GM12801 (cell line): ENCODE data around the gene HMCN2.

Experiments
- TF ChIP-seq, protein P1 (sequence below): IDR thresholded peaks from one replicate; pipeline ENCODE4 v1.5.1; 2011; ENCODE audit warnings: control low read depth; ENCODE audit not compliant: insufficient read length; ENCODE audit errors: extremely low read depth

HMCN2 gene

DNA sequence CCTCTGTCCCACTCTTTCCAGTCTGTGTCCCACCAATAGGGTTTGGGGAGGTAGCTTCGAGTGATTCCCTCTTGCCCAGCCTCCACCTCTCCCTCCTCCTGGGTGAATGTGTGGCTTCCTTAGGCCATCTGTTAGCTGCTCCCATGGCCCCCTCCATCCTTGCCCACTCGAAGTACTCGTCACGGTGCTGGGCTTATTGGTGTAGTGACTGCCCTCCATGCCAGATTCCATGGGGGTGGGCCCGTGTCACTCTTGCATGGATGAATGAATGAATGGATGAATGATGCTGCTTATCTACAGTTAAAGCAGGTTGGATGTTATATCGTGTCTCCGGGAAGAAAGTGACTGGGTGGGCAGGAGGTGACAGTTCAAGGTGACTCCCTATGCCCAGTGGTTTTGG is 19.1 kb downstream of the HMCN2 start:
- TF ChIP-seq, protein P1, sequence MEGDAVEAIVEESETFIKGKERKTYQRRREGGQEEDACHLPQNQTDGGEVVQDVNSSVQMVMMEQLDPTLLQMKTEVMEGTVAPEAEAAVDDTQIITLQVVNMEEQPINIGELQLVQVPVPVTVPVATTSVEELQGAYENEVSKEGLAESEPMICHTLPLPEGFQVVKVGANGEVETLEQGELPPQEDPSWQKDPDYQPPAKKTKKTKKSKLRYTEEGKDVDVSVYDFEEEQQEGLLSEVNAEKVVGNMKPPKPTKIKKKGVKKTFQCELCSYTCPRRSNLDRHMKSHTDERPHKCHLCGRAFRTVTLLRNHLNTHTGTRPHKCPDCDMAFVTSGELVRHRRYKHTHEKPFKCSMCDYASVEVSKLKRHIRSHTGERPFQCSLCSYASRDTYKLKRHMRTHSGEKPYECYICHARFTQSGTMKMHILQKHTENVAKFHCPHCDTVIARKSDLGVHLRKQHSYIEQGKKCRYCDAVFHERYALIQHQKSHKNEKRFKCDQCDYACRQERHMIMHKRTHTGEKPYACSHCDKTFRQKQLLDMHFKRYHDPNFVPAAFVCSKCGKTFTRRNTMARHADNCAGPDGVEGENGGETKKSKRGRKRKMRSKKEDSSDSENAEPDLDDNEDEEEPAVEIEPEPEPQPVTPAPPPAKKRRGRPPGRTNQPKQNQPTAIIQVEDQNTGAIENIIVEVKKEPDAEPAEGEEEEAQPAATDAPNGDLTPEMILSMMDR: no peak

DNA sequence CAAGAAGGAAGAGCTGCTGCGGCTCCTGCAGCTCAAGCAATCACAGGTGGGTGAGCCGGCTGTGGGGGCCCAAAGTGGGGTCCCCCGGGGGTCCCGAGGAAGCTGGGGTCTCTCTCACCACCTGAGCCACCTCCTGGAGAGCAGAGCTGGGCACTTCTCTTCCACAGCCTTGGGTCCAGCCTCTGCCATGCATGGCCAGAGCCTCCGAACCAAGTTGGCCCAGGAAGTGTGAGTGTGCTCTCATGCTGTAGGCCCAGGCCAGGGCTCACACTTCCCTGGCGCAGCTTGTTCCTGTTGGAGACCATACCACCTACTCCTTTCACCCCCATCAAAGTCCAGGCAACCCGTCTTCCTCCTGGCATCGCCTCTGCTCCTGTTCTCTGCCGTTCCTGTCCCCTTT is 19.7 kb downstream of the HMCN2 start:
- TF ChIP-seq, protein P1: no peak

DNA sequence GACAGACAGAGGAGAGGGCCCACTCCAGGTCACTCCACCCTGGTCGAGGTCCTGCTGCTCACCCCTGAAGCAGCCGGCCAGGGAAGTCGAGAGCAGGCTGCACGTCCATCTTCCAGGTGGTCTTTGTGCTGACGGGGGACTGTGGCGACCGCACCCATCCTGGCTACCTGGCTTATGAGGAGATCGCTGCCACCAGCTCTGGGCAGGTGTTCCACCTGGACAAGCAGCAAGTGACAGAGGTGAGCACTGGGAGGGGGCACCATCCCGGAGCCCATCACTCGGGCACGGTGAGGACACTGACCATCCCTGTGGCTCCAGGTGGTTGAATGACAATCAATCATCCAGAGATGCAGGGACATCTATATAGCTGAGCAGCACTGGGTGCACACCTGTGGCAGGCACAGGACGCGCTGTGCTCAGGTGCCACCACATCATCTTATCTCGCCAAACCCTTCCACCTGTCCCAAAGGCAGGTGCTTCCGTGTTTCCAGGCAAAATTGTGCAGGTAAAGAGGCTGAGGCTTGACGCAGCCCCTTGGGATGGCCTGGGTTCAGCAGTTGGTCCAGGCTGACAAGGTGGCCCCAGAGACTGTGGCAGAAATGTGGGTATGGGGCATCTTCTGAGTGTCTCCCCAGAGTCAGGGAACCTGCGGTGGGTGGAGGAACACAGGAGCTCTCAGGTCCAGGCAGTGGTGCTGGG is 20.7 kb downstream of the HMCN2 start:
- TF ChIP-seq, protein P1: no peak

DNA sequence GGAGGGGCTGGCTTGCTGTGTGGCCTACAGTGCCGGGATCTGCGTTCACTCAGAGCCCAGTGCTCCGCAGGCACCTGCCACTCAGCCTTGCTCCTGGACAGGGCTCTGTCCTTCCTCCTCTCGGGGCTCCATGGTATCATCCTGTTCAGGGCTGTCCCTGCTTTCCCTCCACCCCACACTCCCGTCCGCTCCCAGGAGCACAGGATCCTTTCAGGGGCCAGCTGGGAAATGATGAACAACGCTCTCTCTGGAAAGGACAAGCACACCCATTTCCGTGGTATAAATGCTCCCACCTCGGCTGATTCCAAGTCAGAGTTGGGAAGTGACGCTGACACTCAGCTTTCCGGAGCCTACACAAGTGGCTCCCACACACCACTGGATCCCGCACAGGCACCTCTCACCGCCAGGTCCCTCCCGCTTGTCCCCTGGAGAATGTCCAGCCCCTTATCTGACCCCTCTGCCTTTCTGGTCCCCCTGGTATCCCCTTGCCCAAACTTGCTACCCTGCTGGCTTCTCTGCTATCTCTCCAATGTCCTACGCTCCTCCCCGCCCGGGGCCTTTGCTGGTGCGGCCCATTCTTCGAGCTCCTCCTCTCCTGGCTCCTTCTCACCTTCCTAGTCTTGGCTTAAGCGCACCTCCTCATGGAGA is 21.3 kb downstream of the HMCN2 start:
- TF ChIP-seq, protein P1: no peak

DNA sequence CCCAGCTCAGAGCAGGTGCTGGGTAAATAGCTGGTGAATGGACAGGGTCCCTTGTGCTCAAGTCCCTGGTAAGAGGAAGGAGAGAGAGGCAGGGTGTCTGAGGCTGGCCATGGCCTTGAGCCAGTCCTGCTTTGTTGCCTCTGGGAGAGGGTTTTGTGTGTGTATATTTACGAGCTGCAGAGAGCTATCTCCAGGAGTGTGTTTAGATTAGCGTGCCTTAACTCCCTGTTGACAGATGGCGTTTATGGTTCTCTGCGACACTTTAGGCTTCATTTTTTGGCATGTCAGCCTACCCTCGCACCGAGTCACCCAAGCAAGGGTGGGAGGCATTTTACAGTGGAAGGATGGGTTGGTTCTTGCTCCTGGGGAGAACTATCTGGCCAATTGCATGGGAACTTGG is 22.2 kb downstream of the HMCN2 start:
- TF ChIP-seq, protein P1: no peak

DNA sequence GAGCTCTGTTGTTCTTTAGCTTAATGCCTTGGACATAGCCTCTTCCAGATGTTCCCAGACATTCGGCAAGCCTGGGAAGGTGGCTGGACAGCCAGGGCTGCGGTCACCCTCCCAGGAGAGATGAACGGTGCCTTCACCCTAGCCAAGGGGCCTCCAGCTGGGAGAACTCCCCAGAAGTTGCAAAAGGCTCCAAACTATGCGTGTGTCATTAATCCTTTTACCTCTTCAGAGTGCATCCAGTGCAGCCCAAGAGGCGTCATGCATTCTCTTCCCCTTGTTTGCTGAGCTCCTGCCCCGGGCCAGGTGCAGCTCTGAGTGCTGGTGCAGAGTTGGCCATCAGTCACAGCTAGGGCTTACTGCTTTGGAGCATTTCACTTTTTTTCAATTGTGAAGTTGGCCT is 22.8 kb downstream of the HMCN2 start:
- TF ChIP-seq, protein P1: no peak

DNA sequence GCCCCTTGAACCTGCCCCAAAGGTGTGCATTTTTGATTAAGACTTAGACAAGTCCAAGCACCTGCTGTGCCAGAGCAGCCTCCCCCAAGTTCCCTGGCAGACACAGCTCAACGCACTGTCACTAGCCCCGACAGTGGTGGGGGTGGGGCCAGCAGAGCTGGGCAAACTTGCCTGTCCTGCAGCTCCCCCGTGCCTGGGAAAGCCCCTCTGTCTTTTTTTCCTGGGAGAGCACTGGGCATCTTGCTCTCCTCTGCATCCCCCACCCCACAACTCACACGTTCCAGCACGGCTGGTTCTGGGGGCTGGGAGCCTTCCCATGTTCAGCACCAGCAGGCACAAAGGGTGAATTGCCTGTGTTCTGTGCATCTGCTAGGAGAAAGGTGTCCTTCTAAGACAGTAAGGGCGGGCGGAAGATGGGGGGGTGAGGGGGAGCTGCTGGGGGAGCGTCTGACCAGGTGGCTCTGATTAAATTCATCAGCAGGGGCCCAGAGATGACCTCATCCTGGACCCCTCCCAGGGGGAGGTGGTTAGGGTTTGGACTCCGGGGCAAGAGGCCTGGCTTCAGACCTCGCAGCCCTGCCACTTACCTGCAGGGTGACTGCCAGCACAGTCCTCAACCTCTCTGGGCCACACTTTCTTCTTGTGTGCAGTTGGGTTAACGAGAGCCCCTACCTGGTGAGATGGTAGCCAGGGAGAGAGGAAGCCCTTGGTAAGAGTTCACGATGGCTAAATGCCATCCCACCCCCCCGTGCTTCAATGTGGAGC is 23.5 kb downstream of the HMCN2 start:
- TF ChIP-seq, protein P1: no peak
